ENCODE measurements around the gene JMJD6. TPM values are rescaled to one million over a fixed set of nuclear protein-coding genes. Genes with fewer than 3 reads are reported as not detected.

JMJD6 gene
- total and polyA plus RNA-seq, 9 of the 15 experiments (the other 6 are each of a cell fraction or from before 2014, with no cell fraction given): 2.5 to 52.3 (median 36.3) TPM

GRCh38 chr17:76725580-76726230 lies 701 bp downstream of the JMJD6 start (continued):
- TF ChIP-seq EHMT2 (IDR thresholded peaks at IDR 0.05): no peak
- TF ChIP-seq POLR2AphosphoS2 (IDR thresholded peaks at IDR 0.05; ENCODE audit: low read length): no peak
- TF ChIP-seq SMARCA4 (IDR thresholded peaks at IDR 0.05): peak; percentile 58
- TF ChIP-seq BHLHE40 (IDR thresholded peaks at IDR 0.05; ENCODE audit: low read length): peak; percentile 59
- TF ChIP-seq ZBTB2 (IDR thresholded peaks at IDR 0.05): peak; percentile 52; the same call in 1 of the 2 replicates
- TF ChIP-seq HOMEZ (CRISPR knock-in tag; IDR thresholded peaks at IDR 0.05): no peak
- peak; percentile 22 for TF ChIP-seq PRDM10 (IDR thresholded peaks at IDR 0.05; ENCODE audit: partially characterized antibody)
- TF ChIP-seq TOE1 (IDR thresholded peaks at IDR 0.05; ENCODE audit: borderline replicate concordance): no peak
- no peak for TF ChIP-seq TOE1 (CRISPR knock-in tag; IDR thresholded peaks at IDR 0.05; ENCODE audit: borderline replicate concordance, low read depth)
- no peak for TF ChIP-seq GTF3C2 (IDR thresholded peaks at IDR 0.05; ENCODE audit: borderline replicate concordance, extremely low read depth, insufficient read length)
- TF ChIP-seq SRSF1 (IDR thresholded peaks at IDR 0.05; ENCODE audit: low read depth, low read length): no peak
- no peak for TF ChIP-seq NEUROD1 (IDR thresholded peaks at IDR 0.05; ENCODE audit: borderline replicate concordance, low read depth, low read length, partially characterized antibody)
- no peak for TF ChIP-seq POLR3A (IDR thresholded peaks at IDR 0.05; ENCODE audit: borderline replicate concordance, extremely low read depth, insufficient read depth, insufficient read length)
- TF ChIP-seq MEF2A (IDR thresholded peaks at IDR 0.05; ENCODE audit: control insufficient read depth, low read depth, low read length): no peak
